H1 (cell line): Measurements from ENCODE around the gene PLCB1. TPM values are rescaled to one million over a fixed set of nuclear protein-coding genes. Genes with fewer than 3 reads are reported as not detected.

ENCODE experiments used
- MAFK ChIP-seq: IDR thresholded peaks from 2 replicates; pipeline ENCODE4 v1.6.1; 2012; ENCODE audit warnings: low read depth, mild to moderate bottlenecking, improper control_type of control experiment, low read length
- polyA plus RNA-seq, 7 experiments: library from polyadenylated mRNA; depleted of rRNA in 3 of 7; stranded (reverse) in 5 of 7; unstranded in 2 of 7; fragments of >200 nt in 5 of 7; fragments of 200-250 nt in 2 of 7; gene quantifications; 1 replicate in 5 of 7; 2 replicates in 1 of 7; 4 replicates in 1 of 7; pipeline versions ENCODE4 v1.2.1 to v1.2.3, GENCODE V29; 2011 to 2013; ENCODE audit warnings: missing spikeins in 2 of 7, mixed read lengths in 2 of 7
- total RNA-seq: library from RNA; stranded (reverse); fragmentation: NEBNext Ultra II Directional; extraction: Animal tissue kit (Norgen Biotek cat#: 25700); gene quantifications from 2 replicates; pipeline ENCODE4 v1.2.1, GENCODE V29; 2021
- TF ChIP-seq, protein P1 (sequence below): fragments of 300-600 bp; sonication (generic); IDR thresholded peaks from 2 replicates; pipeline ENCODE4 v1.7.1; 2012; ENCODE audit warnings: low read length, moderate library complexity, mild to moderate bottlenecking, inconsistent platforms; ENCODE audit not compliant: insufficient replicate concordance

The PLCB1 gene
- total and polyA plus RNA-seq, 2 of the 8 experiments (the other 6 are each of a cell fraction or from before 2014, with no cell fraction given), result 2.6 to 9.1 TPM

DNA sequence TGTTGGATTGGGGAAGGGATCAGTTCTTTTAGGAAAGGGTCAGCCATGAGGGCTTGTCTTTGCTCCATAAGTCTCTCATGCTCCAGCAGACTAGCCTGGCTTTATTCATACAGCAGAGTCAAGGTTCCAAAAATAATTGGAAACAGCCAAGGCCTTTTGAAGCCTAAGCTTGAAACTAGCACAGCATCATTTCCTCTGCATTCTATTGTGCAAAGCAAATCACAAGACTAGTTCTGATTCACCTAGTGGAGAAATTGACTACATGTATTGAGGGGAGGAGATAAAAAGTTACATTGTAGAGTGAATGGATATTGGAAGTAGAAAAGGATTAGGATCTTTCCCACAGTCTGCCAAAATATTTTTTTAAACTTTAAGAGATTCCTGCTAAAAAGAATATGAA lies 777.5 kb downstream of the PLCB1 start (continued):
- TF ChIP-seq, protein P1, sequence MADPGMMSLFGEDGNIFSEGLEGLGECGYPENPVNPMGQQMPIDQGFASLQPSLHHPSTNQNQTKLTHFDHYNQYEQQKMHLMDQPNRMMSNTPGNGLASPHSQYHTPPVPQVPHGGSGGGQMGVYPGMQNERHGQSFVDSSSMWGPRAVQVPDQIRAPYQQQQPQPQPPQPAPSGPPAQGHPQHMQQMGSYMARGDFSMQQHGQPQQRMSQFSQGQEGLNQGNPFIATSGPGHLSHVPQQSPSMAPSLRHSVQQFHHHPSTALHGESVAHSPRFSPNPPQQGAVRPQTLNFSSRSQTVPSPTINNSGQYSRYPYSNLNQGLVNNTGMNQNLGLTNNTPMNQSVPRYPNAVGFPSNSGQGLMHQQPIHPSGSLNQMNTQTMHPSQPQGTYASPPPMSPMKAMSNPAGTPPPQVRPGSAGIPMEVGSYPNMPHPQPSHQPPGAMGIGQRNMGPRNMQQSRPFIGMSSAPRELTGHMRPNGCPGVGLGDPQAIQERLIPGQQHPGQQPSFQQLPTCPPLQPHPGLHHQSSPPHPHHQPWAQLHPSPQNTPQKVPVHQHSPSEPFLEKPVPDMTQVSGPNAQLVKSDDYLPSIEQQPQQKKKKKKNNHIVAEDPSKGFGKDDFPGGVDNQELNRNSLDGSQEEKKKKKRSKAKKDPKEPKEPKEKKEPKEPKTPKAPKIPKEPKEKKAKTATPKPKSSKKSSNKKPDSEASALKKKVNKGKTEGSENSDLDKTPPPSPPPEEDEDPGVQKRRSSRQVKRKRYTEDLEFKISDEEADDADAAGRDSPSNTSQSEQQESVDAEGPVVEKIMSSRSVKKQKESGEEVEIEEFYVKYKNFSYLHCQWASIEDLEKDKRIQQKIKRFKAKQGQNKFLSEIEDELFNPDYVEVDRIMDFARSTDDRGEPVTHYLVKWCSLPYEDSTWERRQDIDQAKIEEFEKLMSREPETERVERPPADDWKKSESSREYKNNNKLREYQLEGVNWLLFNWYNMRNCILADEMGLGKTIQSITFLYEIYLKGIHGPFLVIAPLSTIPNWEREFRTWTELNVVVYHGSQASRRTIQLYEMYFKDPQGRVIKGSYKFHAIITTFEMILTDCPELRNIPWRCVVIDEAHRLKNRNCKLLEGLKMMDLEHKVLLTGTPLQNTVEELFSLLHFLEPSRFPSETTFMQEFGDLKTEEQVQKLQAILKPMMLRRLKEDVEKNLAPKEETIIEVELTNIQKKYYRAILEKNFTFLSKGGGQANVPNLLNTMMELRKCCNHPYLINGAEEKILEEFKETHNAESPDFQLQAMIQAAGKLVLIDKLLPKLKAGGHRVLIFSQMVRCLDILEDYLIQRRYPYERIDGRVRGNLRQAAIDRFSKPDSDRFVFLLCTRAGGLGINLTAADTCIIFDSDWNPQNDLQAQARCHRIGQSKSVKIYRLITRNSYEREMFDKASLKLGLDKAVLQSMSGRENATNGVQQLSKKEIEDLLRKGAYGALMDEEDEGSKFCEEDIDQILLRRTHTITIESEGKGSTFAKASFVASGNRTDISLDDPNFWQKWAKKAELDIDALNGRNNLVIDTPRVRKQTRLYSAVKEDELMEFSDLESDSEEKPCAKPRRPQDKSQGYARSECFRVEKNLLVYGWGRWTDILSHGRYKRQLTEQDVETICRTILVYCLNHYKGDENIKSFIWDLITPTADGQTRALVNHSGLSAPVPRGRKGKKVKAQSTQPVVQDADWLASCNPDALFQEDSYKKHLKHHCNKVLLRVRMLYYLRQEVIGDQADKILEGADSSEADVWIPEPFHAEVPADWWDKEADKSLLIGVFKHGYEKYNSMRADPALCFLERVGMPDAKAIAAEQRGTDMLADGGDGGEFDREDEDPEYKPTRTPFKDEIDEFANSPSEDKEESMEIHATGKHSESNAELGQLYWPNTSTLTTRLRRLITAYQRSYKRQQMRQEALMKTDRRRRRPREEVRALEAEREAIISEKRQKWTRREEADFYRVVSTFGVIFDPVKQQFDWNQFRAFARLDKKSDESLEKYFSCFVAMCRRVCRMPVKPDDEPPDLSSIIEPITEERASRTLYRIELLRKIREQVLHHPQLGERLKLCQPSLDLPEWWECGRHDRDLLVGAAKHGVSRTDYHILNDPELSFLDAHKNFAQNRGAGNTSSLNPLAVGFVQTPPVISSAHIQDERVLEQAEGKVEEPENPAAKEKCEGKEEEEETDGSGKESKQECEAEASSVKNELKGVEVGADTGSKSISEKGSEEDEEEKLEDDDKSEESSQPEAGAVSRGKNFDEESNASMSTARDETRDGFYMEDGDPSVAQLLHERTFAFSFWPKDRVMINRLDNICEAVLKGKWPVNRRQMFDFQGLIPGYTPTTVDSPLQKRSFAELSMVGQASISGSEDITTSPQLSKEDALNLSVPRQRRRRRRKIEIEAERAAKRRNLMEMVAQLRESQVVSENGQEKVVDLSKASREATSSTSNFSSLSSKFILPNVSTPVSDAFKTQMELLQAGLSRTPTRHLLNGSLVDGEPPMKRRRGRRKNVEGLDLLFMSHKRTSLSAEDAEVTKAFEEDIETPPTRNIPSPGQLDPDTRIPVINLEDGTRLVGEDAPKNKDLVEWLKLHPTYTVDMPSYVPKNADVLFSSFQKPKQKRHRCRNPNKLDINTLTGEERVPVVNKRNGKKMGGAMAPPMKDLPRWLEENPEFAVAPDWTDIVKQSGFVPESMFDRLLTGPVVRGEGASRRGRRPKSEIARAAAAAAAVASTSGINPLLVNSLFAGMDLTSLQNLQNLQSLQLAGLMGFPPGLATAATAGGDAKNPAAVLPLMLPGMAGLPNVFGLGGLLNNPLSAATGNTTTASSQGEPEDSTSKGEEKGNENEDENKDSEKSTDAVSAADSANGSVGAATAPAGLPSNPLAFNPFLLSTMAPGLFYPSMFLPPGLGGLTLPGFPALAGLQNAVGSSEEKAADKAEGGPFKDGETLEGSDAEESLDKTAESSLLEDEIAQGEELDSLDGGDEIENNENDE, result no peak
- no peak for TF ChIP-seq MAFK
